Ovary (tissue), 9 donors: ENCODE data around the gene RPTOR. TPM values are rescaled to one million over a fixed set of nuclear protein-coding genes. Genes with fewer than 3 reads are reported as not detected.

Experiments used
- DNase-seq, 5 donors: peaks; one replicate each; pipeline ENCODE4 v3.0.0-alpha.2; 2019 to 2020
- H3K27ac ChIP-seq, 2 donors: fragments of 200-600 bp; one replicate each; pipeline versions ENCODE4 v1.5.1 to v1.8.0; 2019 to 2022
- H3K27me3 ChIP-seq: fragments of 200-600 bp; one replicate; pipeline ENCODE4 v1.8.0; 2022
- H3K36me3 ChIP-seq: fragments of 200-600 bp; sonication (generic); one replicate; pipeline ENCODE4 v1.5.1; 2019
- H3K4me1 ChIP-seq: one replicate; pipeline ENCODE4 v1.8.1; 2013; ENCODE audit warnings: mild to moderate bottlenecking, moderate library complexity; ENCODE audit not compliant: insufficient read depth
- H3K4me3 ChIP-seq: fragments of 200-600 bp; sonication (generic); one replicate; pipeline ENCODE4 v1.5.1; 2017
- H3K9me3 ChIP-seq, 2 donors: fragments of 200-600 bp in 1 of 2; sonication (generic) in 1 of 2; one replicate each; pipeline versions ENCODE4 v1.5.1 to v1.8.1; 2013 to 2019; ENCODE audit warnings: mild to moderate bottlenecking in 1 of 2, moderate library complexity in 1 of 2
- CTCF ChIP-seq, 3 donors: fragments of 450-650 bp in 2 of 3; fragments of 200-600 bp in 1 of 3; IDR thresholded peaks; one replicate each; pipeline versions ENCODE4 v1.5.1 to v1.8.0; 2016 to 2022; ENCODE audit warnings: antibody characterized with exemption in 3 of 3, mild to moderate bottlenecking in 1 of 3
- EP300 ChIP-seq: sonication (generic); formaldehyde crosslinking; IDR thresholded peaks from one replicate; pipeline ENCODE4 v1.6.1; 2017; ENCODE audit warnings: antibody characterized with exemption
- POLR2A ChIP-seq: fragments of 450-650 bp; IDR thresholded peaks from one replicate; pipeline ENCODE4 v1.6.1; 2017; ENCODE audit warnings: antibody characterized with exemption, mild to moderate bottlenecking, moderate library complexity
- WGBS, 3 donors: extraction: QIAGEN DNeasy Blood & Tissue Kit in 1 of 3; methylation state at CpG; one replicate each; pipeline versions ENCODE4 v1.1.5 to v1.1.7; 2013 to 2017; 5-methylcytosine and 5-hydroxymethylcytosine counted together
- intact Hi-C, 4 donors: fragments of 100-400 bp; cut with DNase I; formaldehyde crosslinking; loops; one replicate each; pipeline versions ENCODE4 v1.11.0 to v1.15.1; 2022 to 2023
- polyA plus RNA-seq, 2 donors: library from polyadenylated mRNA; stranded (reverse); fragments of 200-250 nt in 1 of 2; fragments of 350-450 nt in 1 of 2; fragmentation: Illumina TruSeq in 1 of 2; extraction: RNeasy Lipid Tissue Mini Kit (QIAGEN cat#74804) in 1 of 2; gene quantifications; one replicate each; pipeline ENCODE4 v1.2.3, GENCODE V29; 2013 to 2014
- total RNA-seq, 7 donors: library from RNA; depleted of rRNA in 2 of 7; stranded (reverse); fragments of >200 nt in 2 of 7; fragmentation: NEBNext Ultra II Directional in 3 of 7; extraction: Animal tissue kit (Norgen Biotek cat#: 25700) in 3 of 7; gene quantifications; one replicate each; pipeline versions ENCODE4 v1.1.0 to v1.2.4, GENCODE V29; 2016 to 2023
- donor health status: DM: no; HTN: no; CAD: no; lungs with moderate emphysema.
- donor health status: DM: no; HTN: no; CAD: no.
- donor health status: Bipolar disorder and iron deficiency.
- donor health status: DM: yes; HTN: yes; CAD: no.
- donor health status: DM: no; HTN: no; CAD: no.
- donor health status: DM: yes; HTN: yes; CAD: no.

Gene RPTOR
- total and polyA plus RNA-seq, 9 donors = 11.1 to 41.9 (median 27.9) TPM

- Histone ChIP-seq H3K4me3 (no peak overlapping the region), H3K27me3 (no peaks in the 10 kb centered on the region), H3K27ac (no peak overlapping the region), H3K36me3 (no peaks in the 10 kb centered on the region), H3K9me3 (no peaks in the 10 kb centered on the region), H3K4me1 (peaks cover 16% of the 10 kb centered on the region)
- TF ChIP-seq CTCF (IDR thresholded peaks at IDR 0.05) = no peak
- no peak for DNase-seq
- intact Hi-C loops = loop anchor here in 1 of 4 donors (5.0 kb wide), 1 partner anchor 1770 kb away; no protein-coding TSS in a partner anchor
- WGBS, 3 donors = 90 to 96% (median 91%) methylated on average over 8 of the region's 8 CpGs
These were observed 242.2 kb downstream of the RPTOR start for GRCh38 chr17:80786887-80787286.

GRCh38 chr17:80787881-80788280, 243.2 kb downstream of the RPTOR start:
- intact Hi-C loops = loop anchor here in 1 of 4 donors (5.0 kb wide), 1 partner anchor 1769 kb away; no protein-coding TSS in a partner anchor
- TF ChIP-seq POLR2A (no peak), EP300 (no peak), CTCF (IDR thresholded peaks at IDR 0.05) (no peak)
- H3K27ac ChIP-seq = no peak overlapping the region
- no peaks in the 10 kb centered on the region for H3K36me3 ChIP-seq
- 96 to 97% (median 96%) methylated on average over 3 of the region's 3 CpGs for WGBS, 3 donors
- DNase-seq = no peak
- H3K27me3 ChIP-seq = no peaks in the 10 kb centered on the region
- H3K9me3 ChIP-seq = no peaks in the 10 kb centered on the region
- peaks cover 15% of the 10 kb centered on the region for H3K4me1 ChIP-seq
- no peak overlapping the region for H3K4me3 ChIP-seq

- H3K27ac ChIP-seq = no peak overlapping the region
- no peaks in the 10 kb centered on the region for H3K27me3 ChIP-seq
- 29 to 34% (median 32%) methylated on average over 7 of the region's 7 CpGs for WGBS, 3 donors
- H3K4me3 ChIP-seq = no peak overlapping the region
- peaks cover 16% of the 10 kb centered on the region for H3K4me1 ChIP-seq
- intact Hi-C loops = loop anchor here in 1 of 4 donors (5.0 kb wide), 1 partner anchor 1768 kb away; no protein-coding TSS in a partner anchor
- H3K36me3 ChIP-seq = no peaks in the 10 kb centered on the region
- no peak for TF ChIP-seq EP300
- no peak for TF ChIP-seq POLR2A
- no peak for TF ChIP-seq CTCF (IDR thresholded peaks at IDR 0.05)
- H3K9me3 ChIP-seq = no peaks in the 10 kb centered on the region
- DNase-seq = peak in 2 of 5 donors; percentile 36 to 43
These were observed 244.8 kb downstream of the RPTOR start for GRCh38 chr17:80789356-80789902.

- Histone ChIP-seq H3K9me3 (no peaks in the 10 kb centered on the region), H3K36me3 (no peaks in the 10 kb centered on the region), H3K27me3 (no peaks in the 10 kb centered on the region), H3K4me1 (peaks cover 16% of the 10 kb centered on the region), H3K4me3 (no peak overlapping the region), H3K27ac (peak overlapping the region in 1 of 2 donors; percentile 29)
- WGBS, 3 donors = 66 to 70% (median 66%) methylated on average over 13 of the region's 13 CpGs
- DNase-seq = no peak
- intact Hi-C loops = no loop called here
- TF ChIP-seq EP300 = no peak
- TF ChIP-seq CTCF (IDR thresholded peaks at IDR 0.05) = no peak
- no peak for TF ChIP-seq POLR2A
These were observed 245.6 kb downstream of the RPTOR start for GRCh38 chr17:80790021-80790765.
